Panc1 (cell line): ENCODE results near the gene TBC1D22A. TPM values are rescaled to one million over a fixed set of nuclear protein-coding genes. Genes with fewer than 3 reads are reported as not detected.

Source experiments
- ATAC-seq: fragments of 200-7000 bp; cut with Tn5 transposase; 2 replicates; pipeline ENCODE4 v1.9.1; 2020; ENCODE audit warnings: mild to moderate bottlenecking, moderate library complexity
- BruUV-seq: library from RNA; stranded (reverse); fragments of 400-500 nt; replicated peaks from 2 replicates; lab custom pipeline; 2021; lab: Mats Ljungman, UMichigan
- CTCF ChIA-PET: fragments of 300-600 bp; sonication (Branson Sonifier 250); formaldehyde crosslinking; loops from one replicate; lab custom pipeline; 2022; ENCODE audit warnings: antibody characterized with exemption; lab: Charles Lee
- POLR2A ChIA-PET: fragments of 300-600 bp; sonication (Branson Sonifier 250); formaldehyde crosslinking; loops from one replicate; lab custom pipeline; 2022; ENCODE audit warnings: antibody characterized with exemption; lab: Charles Lee
- DNase-seq: peaks from one replicate; pipeline ENCODE4 v3.0.0-alpha.2; 2010; ENCODE audit warnings: low read depth, low spot score
- H3K27ac ChIP-seq: 2 replicates; pipeline ENCODE4 v1.5.1; 2011; ENCODE audit warnings: mild to moderate bottlenecking, low read length, inconsistent platforms
- H3K27me3 ChIP-seq: fragments of 200-500 bp; sonication (Bioruptor generic); 2 replicates; pipeline ENCODE4 v1.6.0; 2014; ENCODE audit warnings: low read length, inconsistent platforms; ENCODE audit not compliant: control insufficient read depth, insufficient read depth
- H3K36me3 ChIP-seq: fragments of 200-500 bp; sonication (Bioruptor generic); 2 replicates; pipeline ENCODE4 v1.5.1; 2014; ENCODE audit warnings: inconsistent platforms, mild to moderate bottlenecking, low read length, moderate library complexity; ENCODE audit not compliant: control insufficient read depth, insufficient read depth
- H3K4me1 ChIP-seq: 2 replicates; pipeline ENCODE4 v1.5.1; 2011; ENCODE audit warnings: inconsistent platforms, mild to moderate bottlenecking, low read length, moderate library complexity; ENCODE audit not compliant: control insufficient read depth, insufficient read depth
- H3K4me3 ChIP-seq, 2 experiments: 2 replicates each; pipeline ENCODE4 v1.5.1; 2011 to 2012; ENCODE audit warnings: low read depth in 2 of 2, low read length in 2 of 2, mild to moderate bottlenecking in 2 of 2, inconsistent platforms in 1 of 2, moderate library complexity in 1 of 2
- H3K9me3 ChIP-seq: fragments of 200-500 bp; sonication (Bioruptor generic); 2 replicates; pipeline ENCODE4 v1.5.1; 2014; ENCODE audit warnings: low read depth, mild to moderate bottlenecking, inconsistent platforms, low read length, moderate library complexity; ENCODE audit not compliant: control insufficient read depth, insufficient read depth
- CTCF ChIP-seq: fragments of 450-650 bp; IDR thresholded peaks from 2 replicates; pipeline ENCODE4 v1.5.1; 2017; ENCODE audit warnings: mild to moderate bottlenecking
- POLR2AphosphoS5 ChIP-seq: IDR thresholded peaks from 2 replicates; pipeline ENCODE4 v1.6.1; 2012; ENCODE audit warnings: mild to moderate bottlenecking, low read depth, low read length, moderate library complexity
- REST ChIP-seq, 2 experiments: IDR thresholded peaks; 2 replicates each; pipeline ENCODE4 v1.6.1; 2011 to 2012; ENCODE audit warnings: low read depth in 2 of 2, control low read depth in 1 of 2, low read length in 1 of 2, mild to moderate bottlenecking in 1 of 2, moderate library complexity in 1 of 2; ENCODE audit not compliant: insufficient read depth in 1 of 2
- SIN3A ChIP-seq: IDR thresholded peaks from 2 replicates; pipeline ENCODE4 v1.6.1; 2012; ENCODE audit warnings: low read depth, mild to moderate bottlenecking, low read length, moderate library complexity, borderline replicate concordance; ENCODE audit not compliant: insufficient read depth
- TCF7L2 ChIP-seq: IDR thresholded peaks from 2 replicates; pipeline ENCODE4 v1.6.1; 2011; ENCODE audit warnings: mild to moderate bottlenecking, low read depth, low read length, inconsistent platforms
- in situ Hi-C: cut with HindIII; loops from 2 replicates; pipeline ENCODE4 v1.10.0; 2016; ENCODE audit warnings: low sequenced_read_pairs, low pct_unique_long_range_greater_than_20kb
- intact Hi-C: fragments of 100-400 bp; cut with micrococcal nuclease; formaldehyde crosslinking; loops from one replicate; pipeline ENCODE4 v1.10.0; 2022; ENCODE audit not compliant: unreplicated experiment
- total RNA-seq: library from RNA; stranded (reverse); gene quantifications from one replicate; pipeline ENCODE4 v1.2.1, GENCODE V29; 2021; ENCODE audit not compliant: unreplicated experiment

The TBC1D22A gene
- total RNA-seq, 1 experiment from 2014 or later = 28.7 TPM

- CTCF ChIA-PET = no interaction called here
- Histone ChIP-seq H3K27me3 (no peaks in the 10 kb centered on the region), H3K4me1 (no peaks in the 10 kb centered on the region), H3K27ac (no peak overlapping the region), H3K36me3 (no peaks in the 10 kb centered on the region), H3K4me3 (no peak overlapping the region), H3K9me3 (no peaks in the 10 kb centered on the region)
- TF ChIP-seq TCF7L2 = no peak
- TF ChIP-seq CTCF = no peak
- no peak for TF ChIP-seq REST (IDR thresholded peaks at IDR 0.05; ENCODE audit: insufficient read depth in 1 of 2, low read depth in 2 of 2, low read length in 1 of 2)
- TF ChIP-seq POLR2AphosphoS5 = no peak
- TF ChIP-seq SIN3A = no peak
- no TSS peak for BruUV-seq
- in situ Hi-C loops = no loop called here
- DNase-seq (no peak), ATAC-seq (no peak)
- intact Hi-C loops = no loop called here
- POLR2A ChIA-PET = no interaction called here
These were observed 359.3 kb downstream of the TBC1D22A start for GRCh38 chr22:47121791-47122190.

GRCh38 chr22:47122441-47123000, 360.1 kb downstream of the TBC1D22A start:
- Histone ChIP-seq H3K4me3 (no peak overlapping the region), H3K27ac (no peak overlapping the region), H3K9me3 (no peaks in the 10 kb centered on the region), H3K4me1 (no peaks in the 10 kb centered on the region), H3K27me3 (no peaks in the 10 kb centered on the region), H3K36me3 (no peaks in the 10 kb centered on the region)
- TF ChIP-seq POLR2AphosphoS5 (no peak), SIN3A (no peak), REST (IDR thresholded peaks at IDR 0.05; ENCODE audit: insufficient read depth in 1 of 2, low read depth in 2 of 2, low read length in 1 of 2) (no peak), TCF7L2 (no peak), CTCF (no peak)
- intact Hi-C loops = no loop called here
- in situ Hi-C loops = no loop called here
- POLR2A ChIA-PET = no interaction called here
- ATAC-seq (no peak), DNase-seq (no peak)
- CTCF ChIA-PET = no interaction called here
- no TSS peak for BruUV-seq
